ENCODE results near the gene HPS1. TPM values are rescaled to one million over a fixed set of nuclear protein-coding genes. Genes with fewer than 3 reads are reported as not detected.

HPS1 gene
- total and polyA plus RNA-seq, 2 donors (not counting 3 experiments of a cell fraction or from before 2014, with no cell fraction given) = 60.7 to 67.5 TPM

GRCh38 chr10:98414932-98415730 lies 31.6 kb downstream of the HPS1 start, which contains the start of gene PYROXD2:
Gene PYROXD2, minus strand, starts transcription at chr10:98415182. Its CDS starts 47 bp downstream, at chr10:98415135.
- dilution Hi-C loops (cut with MboI; ENCODE audit: extremely low pct_ligation_motif_present, low sequenced_read_pairs) = no loop called here
- peak; percentile 88 for DNase-seq (ENCODE audit: low read depth, low spot score)
- intact Hi-C loops (cut with micrococcal nuclease) = loop anchor here (1.0 kb wide), 1 partner anchor 31 kb away; the partner anchor contains the start of gene HPS1

GRCh38 chr10:98414578-98414931 lies 32.2 kb downstream of the HPS1 start:
- Histone ChIP-seq H3K4me3 (replicated peaks in 1 of 3; ENCODE audit: insufficient read depth in 1 of 3, low read depth in 1 of 3, low read length in 3 of 3) (peak overlapping the region; percentile 6 to 65 (median 61)), H3K27me3 (ENCODE audit: control insufficient read depth in 2 of 2, insufficient read depth in 2 of 2, low read length in 2 of 2) (no peaks in the 10 kb centered on the region), H2AFZ (ENCODE audit: low read depth, low read length) (peak overlapping the region; percentile 21), H3K36me3 (ENCODE audit: control insufficient read depth in 2 of 2, extremely low read depth in 1 of 2, insufficient read depth in 2 of 2, low read length in 2 of 2) (peaks cover under 1 to 18% of the 10 kb centered on the region in 2 experiments), H3K79me2 (ENCODE audit: control insufficient read depth, insufficient read depth, low read length) (no peaks in the 10 kb centered on the region), H3K27ac (ENCODE audit: insufficient read depth, low read depth, low read length) (no peak overlapping the region), H3K9me1 (replicated peaks; ENCODE audit: control insufficient read depth, extremely low read depth, insufficient read depth, low read length) (no peaks in the 10 kb centered on the region), H3K9ac (replicated peaks; ENCODE audit: extremely low read depth, insufficient read depth, low read length) (peak overlapping the region; percentile 20), H3K9me3 (replicated peaks; ENCODE audit: control insufficient read depth, insufficient read depth, low read length) (no peaks in the 10 kb centered on the region), H3K4me1 (ENCODE audit: control insufficient read depth, extremely low read depth, insufficient read depth, low read length) (peaks cover 14% of the 10 kb centered on the region), H4K20me1 (replicated peaks; ENCODE audit: control insufficient read depth, extremely low read depth, insufficient read depth, low read length) (no peaks in the 10 kb centered on the region), H3K4me2 (ENCODE audit: insufficient read depth, low read length) (peak overlapping the region; percentile 60)
- DNase-seq (ENCODE audit: low read depth, low spot score) = no peak
- CTCF ChIA-PET = interaction anchor here (1.0 to 2.5 kb wide), 8 partner anchors 10 to 862 kb away, joined by 3 to 13 read pairs (median 4); no protein-coding TSS in a partner anchor
- dilution Hi-C loops (cut with MboI; ENCODE audit: extremely low pct_ligation_motif_present, low sequenced_read_pairs) = no loop called here
- POLR2A ChIA-PET = no interaction called here
- intact Hi-C loops (cut with micrococcal nuclease) = no loop called here
- TF ChIP-seq POLR2A (IDR thresholded peaks at IDR 0.05; ENCODE audit: low read depth, low read length) (no peak), FOS (IDR thresholded peaks at IDR 0.05; ENCODE audit: borderline replicate concordance, insufficient read depth, low read length) (no peak), EZH2 (IDR thresholded peaks at IDR 0.05; ENCODE audit: borderline replicate concordance, low read depth, low read length, severe bottlenecking) (no peak), GATA2 (IDR thresholded peaks at IDR 0.05; ENCODE audit: insufficient read depth, insufficient read length, low read depth, low read length) (no peak), MAX (IDR thresholded peaks at IDR 0.05; ENCODE audit: insufficient read depth, insufficient read length) (no peak), POLR2AphosphoS5 (IDR thresholded peaks at IDR 0.05; ENCODE audit: insufficient read depth, low read depth, low read length) (no peak), JUN (IDR thresholded peaks at IDR 0.05; ENCODE audit: borderline replicate concordance, insufficient read depth, insufficient read length, low read depth) (no peak), MYC (IDR thresholded peaks at IDR 0.05; ENCODE audit: low read depth, low read length) (no peak), CTCF (IDR thresholded peaks at IDR 0.05; ENCODE audit: extremely low read depth in 1 of 2, insufficient read depth in 1 of 2, low read depth in 1 of 2, low read length in 2 of 2) (no peak)
- TSS peak; percentile 14 for BruUV-seq (replicated peaks)
- FAIRE-seq = no peak

More at GRCh38 chr10:98414932-98415730, 31.6 kb downstream of the HPS1 start, which contains the start of gene PYROXD2:
- H4K20me1 ChIP-seq (replicated peaks; ENCODE audit: control insufficient read depth, extremely low read depth, insufficient read depth, low read length) = no peaks in the 10 kb centered on the region
- peak; percentile 98 for FAIRE-seq
- no TSS peak for BruUV-seq (replicated peaks)
- H3K9ac ChIP-seq (replicated peaks; ENCODE audit: extremely low read depth, insufficient read depth, low read length) = peak within 1 kb of the TSS; percentile 20
- H3K27me3 ChIP-seq (ENCODE audit: control insufficient read depth in 2 of 2, insufficient read depth in 2 of 2, low read length in 2 of 2) = no peaks in the 10 kb centered on the region
- H3K4me1 ChIP-seq (ENCODE audit: control insufficient read depth, extremely low read depth, insufficient read depth, low read length) = peaks cover 14% of the 10 kb centered on the region
- peak within 1 kb of the TSS; percentile 6 to 65 (median 61) for H3K4me3 ChIP-seq (replicated peaks in 1 of 3; ENCODE audit: insufficient read depth in 1 of 3, low read depth in 1 of 3, low read length in 3 of 3)
- no peaks in the 10 kb centered on the region for H3K9me3 ChIP-seq (replicated peaks; ENCODE audit: control insufficient read depth, insufficient read depth, low read length)
- peaks cover 3 to 22% of the 10 kb centered on the region in 2 experiments for H3K36me3 ChIP-seq (ENCODE audit: control insufficient read depth in 2 of 2, extremely low read depth in 1 of 2, insufficient read depth in 2 of 2, low read length in 2 of 2)
- POLR2A ChIA-PET = interaction anchor here (0.6 to 0.7 kb wide), 2 partner anchors 21 to 46 kb away, joined by 3 read pairs; no protein-coding TSS in a partner anchor
- CTCF ChIA-PET = interaction anchor here (0.7 to 2.5 kb wide), 10 partner anchors 10 to 862 kb away, joined by 3 to 13 read pairs (median 3); no protein-coding TSS in a partner anchor
- H2AFZ ChIP-seq (ENCODE audit: low read depth, low read length) = peak within 1 kb of the TSS; percentile 21
- no peaks in the 10 kb centered on the region for H3K9me1 ChIP-seq (replicated peaks; ENCODE audit: control insufficient read depth, extremely low read depth, insufficient read depth, low read length)
- no peaks in the 10 kb centered on the region for H3K79me2 ChIP-seq (ENCODE audit: control insufficient read depth, insufficient read depth, low read length)
- TF ChIP-seq MYC (IDR thresholded peaks at IDR 0.05; ENCODE audit: low read depth, low read length) (peak; percentile 19), POLR2A (IDR thresholded peaks at IDR 0.05; ENCODE audit: low read depth, low read length) (peak; percentile 96), POLR2AphosphoS5 (IDR thresholded peaks at IDR 0.05; ENCODE audit: insufficient read depth, low read depth, low read length) (peak; percentile 84), JUN (IDR thresholded peaks at IDR 0.05; ENCODE audit: borderline replicate concordance, insufficient read depth, insufficient read length, low read depth) (no peak)
- no peak within 1 kb of the TSS for H3K27ac ChIP-seq (ENCODE audit: insufficient read depth, low read depth, low read length)
- peak within 1 kb of the TSS; percentile 60 for H3K4me2 ChIP-seq (ENCODE audit: insufficient read depth, low read length)

Data from endothelial cell of umbilical vein (primary cell).